H1 (cell line): ENCODE results near the gene JAG1. TPM values are rescaled to one million over a fixed set of nuclear protein-coding genes. Genes with fewer than 3 reads are reported as not detected.

Experiments used
- BRCA1 ChIP-seq: IDR thresholded peaks from 2 replicates; pipeline ENCODE4 v1.6.1; 2012; ENCODE audit warnings: low read depth, low read length, improper control_type of control experiment
- CHD1 ChIP-seq: IDR thresholded peaks from 2 replicates; pipeline ENCODE4 v1.6.1; 2012; ENCODE audit warnings: low read depth, low read length, improper control_type of control experiment
- CHD7 ChIP-seq: fragments of 300-600 bp; sonication (generic); IDR thresholded peaks from 2 replicates; pipeline ENCODE4 v1.7.1; 2012; ENCODE audit warnings: low read length, moderate library complexity, mild to moderate bottlenecking, inconsistent platforms; ENCODE audit not compliant: insufficient replicate concordance
- CREB1 ChIP-seq: IDR thresholded peaks from 2 replicates; pipeline ENCODE4 v1.6.1; 2012; ENCODE audit warnings: inconsistent platforms
- CTBP2 ChIP-seq: IDR thresholded peaks from 2 replicates; pipeline ENCODE4 v1.7.0; 2011; ENCODE audit warnings: borderline replicate concordance, mild to moderate bottlenecking, moderate library complexity, mixed read lengths, low read length; ENCODE audit not compliant: insufficient read depth, insufficient read length
- GTF2F1 ChIP-seq: IDR thresholded peaks from 2 replicates; pipeline ENCODE4 v1.6.1; 2012; ENCODE audit warnings: low read depth, low read length, improper control_type of control experiment, borderline replicate concordance
- POLR2A ChIP-seq, 2 experiments: IDR thresholded peaks; 1 replicate in 1 of 2; 2 replicates in 1 of 2; pipeline ENCODE4 v1.6.1; 2011; ENCODE audit warnings: low read depth in 2 of 2, low read length in 2 of 2, mild to moderate bottlenecking in 2 of 2; ENCODE audit errors: control extremely low read depth in 1 of 2
- RFX5 ChIP-seq: IDR thresholded peaks from 2 replicates; pipeline ENCODE4 v1.6.1; 2011; ENCODE audit warnings: low read depth, low read length, improper control_type of control experiment, borderline replicate concordance
- SP4 ChIP-seq: IDR thresholded peaks from 2 replicates; pipeline ENCODE4 v1.6.1; 2012; ENCODE audit warnings: low read length, inconsistent platforms
- SRF ChIP-seq: IDR thresholded peaks from 2 replicates; pipeline ENCODE4 v1.6.1; 2011; ENCODE audit warnings: mild to moderate bottlenecking, low read depth, low read length, moderate library complexity
- TAF7 ChIP-seq: optimal IDR thresholded peaks from 2 replicates; pipeline ENCODE3; 2011; ENCODE audit warnings: low read depth, mild to moderate bottlenecking, inconsistent platforms, low read length, moderate library complexity, borderline replicate concordance
- ZNF274 ChIP-seq: IDR thresholded peaks from 2 replicates; pipeline ENCODE4 v1.7.0; 2012; ENCODE audit warnings: low read length, borderline replicate concordance; ENCODE audit errors: extremely low read depth
- polyA plus RNA-seq, 7 experiments: library from polyadenylated mRNA; depleted of rRNA in 3 of 7; stranded (reverse) in 5 of 7; unstranded in 2 of 7; fragments of >200 nt in 5 of 7; fragments of 200-250 nt in 2 of 7; gene quantifications; 1 replicate in 5 of 7; 2 replicates in 1 of 7; 4 replicates in 1 of 7; pipeline versions ENCODE4 v1.2.1 to v1.2.3, GENCODE V29; 2011 to 2013; ENCODE audit warnings: missing spikeins in 2 of 7, mixed read lengths in 2 of 7
- total RNA-seq: library from RNA; stranded (reverse); fragmentation: NEBNext Ultra II Directional; extraction: Animal tissue kit (Norgen Biotek cat#: 25700); gene quantifications from 2 replicates; pipeline ENCODE4 v1.2.1, GENCODE V29; 2021

JAG1 gene
- total and polyA plus RNA-seq, 2 of the 8 experiments (the other 6 are each of a cell fraction or from before 2014, with no cell fraction given), result 13.5 to 27.3 TPM

- no peak for TF ChIP-seq CHD7
- no peak for TF ChIP-seq BRCA1
- no peak for TF ChIP-seq CTBP2
- TF ChIP-seq POLR2A (IDR thresholded peaks at IDR 0.05; ENCODE audit: control extremely low read depth in 1 of 2, low read depth in 2 of 2, low read length in 2 of 2), result no peak
- no peak for TF ChIP-seq TAF7
- TF ChIP-seq ZNF274, result no peak
- no peak for TF ChIP-seq RFX5
- TF ChIP-seq SP4, result no peak
- no peak for TF ChIP-seq CREB1
- TF ChIP-seq CHD1, result no peak
- no peak for TF ChIP-seq GTF2F1
- TF ChIP-seq SRF, result no peak
Observed at GRCh38 chr20:10629946-10630650, 43.7 kb downstream of the JAG1 start (continued).
